NCI-H510A (cell line): ENCODE measurements around the gene DPYSL4.

Experiments
- DNase-seq: peaks from one replicate; lab custom pipeline; 2025; lab: John Stamatoyannopoulos, UW

Gene DPYSL4

GRCh38 chr10:132178672-132179545, 7.8 kb upstream of the DPYSL4 start:
- no peak for DNase-seq

DNA sequence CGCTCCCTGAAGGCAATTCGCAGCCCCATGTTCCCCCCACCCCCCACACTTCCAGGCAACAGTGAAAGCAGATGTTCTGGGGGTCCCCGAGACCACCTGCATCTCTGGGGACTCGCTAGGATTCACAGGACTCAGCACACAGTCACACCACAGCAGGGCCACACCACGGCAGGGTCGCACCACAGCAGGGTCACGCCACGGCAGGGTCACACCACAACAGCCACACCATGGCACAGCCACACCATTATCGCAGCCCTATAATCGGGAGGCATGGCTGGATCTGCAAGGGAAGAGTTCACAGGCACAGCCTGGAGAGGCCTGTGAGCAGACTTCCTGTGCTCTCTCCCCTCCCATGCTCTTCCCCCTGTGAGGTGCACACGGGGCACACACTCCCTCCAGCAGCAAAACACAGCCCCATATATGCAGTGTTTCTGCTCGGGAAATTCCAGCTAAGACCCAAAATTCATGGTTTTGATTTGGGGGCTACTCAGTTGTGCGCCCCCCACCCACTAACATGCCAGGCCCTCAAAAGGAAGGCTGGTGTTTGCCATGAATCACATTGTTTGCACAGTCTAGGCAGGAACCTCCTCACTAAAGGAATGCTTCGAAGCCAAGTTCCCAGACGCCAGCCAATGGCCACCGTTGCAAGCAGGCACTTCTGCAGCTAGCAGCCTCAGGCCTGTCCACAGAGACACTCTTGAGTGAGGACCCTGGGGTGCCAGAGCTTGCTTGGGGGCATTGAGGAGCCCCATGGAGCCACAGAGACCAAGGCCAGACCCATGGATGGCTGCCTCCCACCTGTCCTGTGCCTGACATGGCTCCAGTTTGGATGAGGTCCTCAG, 7.0 kb upstream of the DPYSL4 start:
- no peak for DNase-seq

- DNase-seq = no peak
These were observed 6.0 kb upstream of the DPYSL4 start for GRCh38 chr10:132180736-132181135.

- DNase-seq = no peak
These were observed 4.9 kb upstream of the DPYSL4 start for GRCh38 chr10:132181691-132182425.

- DNase-seq = no peak
These were observed 4.2 kb upstream of the DPYSL4 start for GRCh38 chr10:132182591-132182990.

- DNase-seq = peak; percentile 50
These were observed 3.7 kb upstream of the DPYSL4 start for GRCh38 chr10:132183046-132183445.

- no peak for DNase-seq
These were observed 1.7 kb upstream of the DPYSL4 start for GRCh38 chr10:132184816-132185593.

- peak; percentile 23 for DNase-seq
These were observed 904 bp upstream of the DPYSL4 start for GRCh38 chr10:132185601-132186487.

GRCh38 chr10:132187430-132188138, 836 bp downstream of the DPYSL4 start:
- DNase-seq = no peak

DNA sequence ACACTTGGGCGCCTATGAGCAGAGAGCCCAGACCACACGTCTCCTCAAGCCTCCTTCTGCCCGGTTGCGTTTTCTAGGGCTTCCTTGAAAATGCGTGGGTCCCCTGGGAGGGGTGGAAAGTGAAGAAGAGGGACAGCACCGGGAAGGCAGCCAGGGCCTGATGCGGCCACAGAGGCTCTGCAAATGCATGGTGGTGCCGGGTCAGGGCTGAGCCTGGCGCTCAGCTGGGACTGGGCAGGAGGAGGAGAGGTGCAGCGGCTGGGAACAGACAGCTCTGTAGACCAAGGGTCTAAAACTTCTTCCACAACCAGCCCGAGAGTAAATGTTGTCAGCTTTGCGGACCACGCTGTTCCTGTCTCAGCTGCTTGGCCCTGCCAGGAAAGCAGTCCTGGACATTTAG, 1.6 kb downstream of the DPYSL4 start:
- no peak for DNase-seq

GRCh38 chr10:132189016-132189415, 2.3 kb downstream of the DPYSL4 start:
- no peak for DNase-seq

DNA sequence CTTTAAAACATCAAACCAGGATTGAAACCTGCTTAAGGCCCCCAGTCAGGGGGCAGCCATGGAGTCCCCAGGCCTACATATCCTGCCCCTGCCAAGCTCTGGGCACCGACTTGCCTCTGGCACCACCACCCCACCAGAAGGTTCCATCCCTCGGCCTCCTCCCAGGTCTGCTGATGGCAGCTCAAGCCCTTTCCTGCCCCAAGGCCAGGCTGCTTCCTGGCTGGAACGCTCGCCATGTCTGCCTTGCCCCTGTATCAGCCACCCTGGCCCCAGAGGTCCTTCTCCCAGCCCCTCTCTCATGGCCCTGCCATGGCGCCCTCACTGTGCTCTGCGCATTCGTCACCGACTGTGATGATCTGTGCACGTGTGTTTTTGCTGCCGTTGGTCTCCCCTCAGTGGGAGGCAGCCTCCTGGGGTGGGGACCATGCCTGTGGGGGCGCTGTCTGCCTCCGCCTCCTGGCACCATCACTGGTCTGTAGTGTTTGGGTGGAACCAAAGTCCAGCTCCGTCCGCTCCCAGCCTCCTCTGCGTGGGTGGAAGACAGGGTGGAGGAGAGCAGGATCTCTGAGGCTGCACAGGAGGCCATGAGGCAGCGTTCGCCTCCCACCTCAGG, 3.2 kb downstream of the DPYSL4 start:
- DNase-seq = no peak

GRCh38 chr10:132192076-132192975, 5.6 kb downstream of the DPYSL4 start:
- no peak for DNase-seq

- DNase-seq = no peak
These were observed 6.4 kb downstream of the DPYSL4 start for GRCh38 chr10:132192991-132193665.

- DNase-seq = no peak
These were observed 7.3 kb downstream of the DPYSL4 start for GRCh38 chr10:132193907-132194552.

DNA sequence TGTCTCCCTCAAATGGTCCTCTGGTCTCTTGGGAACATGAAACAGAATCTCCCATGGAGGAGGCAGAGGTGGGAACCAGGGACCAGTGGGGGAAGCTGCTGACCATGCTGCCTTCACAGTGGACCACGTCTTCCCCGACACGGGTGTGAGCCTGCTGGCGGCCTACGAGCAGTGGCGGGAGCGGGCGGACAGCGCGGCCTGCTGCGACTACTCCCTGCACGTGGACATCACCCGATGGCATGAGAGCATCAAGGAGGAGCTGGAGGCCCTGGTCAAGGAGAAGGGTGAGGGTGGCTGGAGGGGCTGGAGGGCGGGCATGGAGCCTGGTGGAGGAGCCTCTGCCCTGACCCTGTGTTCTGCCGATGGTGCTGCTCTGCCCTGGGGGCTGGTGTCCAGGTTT, 8.0 kb downstream of the DPYSL4 start:
- no peak for DNase-seq

DNA sequence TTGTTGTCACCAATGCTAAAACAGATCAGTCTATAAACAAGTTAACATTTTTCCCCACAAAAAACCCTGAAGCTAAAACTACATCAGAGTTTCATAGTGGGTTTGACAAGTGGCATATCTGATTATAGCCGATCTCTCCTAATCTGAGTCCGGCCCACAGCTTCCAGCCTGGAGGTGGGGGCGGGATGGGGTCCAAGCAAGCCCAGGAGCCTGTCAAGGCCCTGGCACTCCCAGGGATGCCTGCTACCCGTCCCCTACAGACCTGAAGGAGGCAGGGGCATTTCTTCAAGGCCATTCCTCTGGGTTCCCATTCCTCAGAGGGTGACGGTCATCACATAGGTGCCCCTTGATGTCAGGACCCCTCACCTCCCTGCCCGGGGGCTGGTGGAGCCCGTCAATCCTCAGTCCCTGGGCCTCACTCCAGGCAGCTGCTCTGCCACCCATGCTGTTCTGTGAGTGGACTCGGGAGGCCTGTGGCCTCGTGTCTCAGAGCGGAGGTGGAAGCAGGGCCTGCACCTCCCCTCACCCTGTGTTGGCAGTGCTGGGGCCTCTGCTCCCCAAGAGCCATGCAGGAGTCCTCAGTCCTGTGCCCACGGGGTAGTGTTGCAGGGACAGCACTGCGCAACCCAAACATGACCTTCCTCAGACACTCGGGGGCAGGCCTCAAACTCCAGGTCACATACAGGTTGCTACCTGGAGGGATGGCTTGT, 8.8 kb downstream of the DPYSL4 start:
- no peak for DNase-seq
